Mesenchymal stem cell (in vitro differentiated cells and primary cell): ENCODE measurements around the gene NFATC3.

Experiments
- DNase-seq: peaks from one replicate; pipeline ENCODE4 v3.0.0-alpha.2; 2013
- H2AFZ ChIP-seq: one replicate; pipeline ENCODE4 v1.6.1; 2013; ENCODE audit warnings: low read depth, mild to moderate bottlenecking, control low read depth, inconsistent platforms, low read length, moderate library complexity
- H2AK5ac ChIP-seq: 2 replicates; pipeline ENCODE4 v1.6.1; 2013; ENCODE audit warnings: low read length, moderate library complexity, mild to moderate bottlenecking, inconsistent platforms; ENCODE audit not compliant: severe bottlenecking
- H2BK120ac ChIP-seq: one replicate; pipeline ENCODE4 v1.6.1; 2013; ENCODE audit warnings: low read depth, mild to moderate bottlenecking, inconsistent platforms, low read length, moderate library complexity
- H2BK12ac ChIP-seq, 2 experiments: one replicate each; pipeline ENCODE4 v1.6.1; 2013; ENCODE audit warnings: inconsistent platforms in 2 of 2, low read length in 2 of 2, mild to moderate bottlenecking in 2 of 2, moderate library complexity in 2 of 2, control low read depth in 1 of 2
- H2BK15ac ChIP-seq: one replicate; pipeline ENCODE4 v1.6.1; 2013; ENCODE audit warnings: mild to moderate bottlenecking, low read depth, inconsistent platforms; ENCODE audit not compliant: poor library complexity, severe bottlenecking
- H2BK5ac ChIP-seq: 2 replicates; pipeline ENCODE4 v1.6.1; 2013; ENCODE audit warnings: low read depth, mild to moderate bottlenecking, low read length, control low read depth, inconsistent platforms; ENCODE audit not compliant: poor library complexity, severe bottlenecking
- H3K14ac ChIP-seq, 2 experiments: one replicate each; pipeline ENCODE4 v1.6.1; 2013; ENCODE audit warnings: inconsistent platforms in 2 of 2, low read length in 2 of 2, control low read depth in 1 of 2, mild to moderate bottlenecking in 1 of 2, moderate library complexity in 1 of 2
- H3K18ac ChIP-seq, 2 experiments: one replicate each; pipeline ENCODE4 v1.6.1; 2013; ENCODE audit warnings: inconsistent platforms in 2 of 2, low read length in 2 of 2, control low read depth in 1 of 2, low read depth in 1 of 2, mild to moderate bottlenecking in 1 of 2
- H3K23ac ChIP-seq, 2 experiments: one replicate each; pipeline ENCODE4 v1.6.1; 2013; ENCODE audit warnings: inconsistent platforms in 2 of 2, low read length in 2 of 2, mild to moderate bottlenecking in 2 of 2, moderate library complexity in 2 of 2, control low read depth in 1 of 2
- H3K27ac ChIP-seq: 2 replicates; pipeline ENCODE4 v1.5.1; 2013; ENCODE audit warnings: mild to moderate bottlenecking, moderate library complexity, low read length, control low read depth, inconsistent platforms; ENCODE audit not compliant: poor library complexity, severe bottlenecking
- H3K27me3 ChIP-seq, 2 experiments: 2 replicates each; pipeline versions ENCODE4 v1.6.1 to v1.7.0; 2013; ENCODE audit warnings: low read length in 2 of 2, mild to moderate bottlenecking in 2 of 2, moderate library complexity in 2 of 2, control low read depth in 1 of 2, inconsistent platforms in 1 of 2; ENCODE audit not compliant: control insufficient read depth in 1 of 2, insufficient read depth in 1 of 2
- H3K36me3 ChIP-seq, 2 experiments: 2 replicates each; pipeline versions ENCODE4 v1.6.1 to v1.7.0; 2013; ENCODE audit warnings: low read length in 2 of 2, control low read depth in 1 of 2, inconsistent platforms in 1 of 2, low read depth in 1 of 2, mild to moderate bottlenecking in 1 of 2; ENCODE audit not compliant: insufficient read depth in 2 of 2, control insufficient read depth in 1 of 2
- H3K4ac ChIP-seq, 2 experiments: one replicate each; pipeline ENCODE4 v1.6.1; 2013; ENCODE audit warnings: inconsistent platforms in 2 of 2, low read length in 2 of 2, mild to moderate bottlenecking in 2 of 2, moderate library complexity in 2 of 2, control low read depth in 1 of 2, low read depth in 1 of 2
- H3K4me1 ChIP-seq: 2 replicates; pipeline ENCODE4 v1.6.1; 2013; ENCODE audit warnings: low read depth, low read length, control low read depth; ENCODE audit not compliant: control insufficient read depth, insufficient read depth
- H3K4me2 ChIP-seq: 2 replicates; pipeline ENCODE4 v1.6.1; 2013; ENCODE audit warnings: low read length, mild to moderate bottlenecking, inconsistent platforms; ENCODE audit not compliant: poor library complexity, severe bottlenecking
- H3K4me3 ChIP-seq, 2 experiments: 2 replicates each; pipeline versions ENCODE4 v1.5.1 to v1.7.0; 2013; ENCODE audit warnings: low read length in 2 of 2, mild to moderate bottlenecking in 2 of 2, control low read depth in 1 of 2, low read depth in 1 of 2; ENCODE audit not compliant: insufficient read depth in 1 of 2
- H3K79me1 ChIP-seq: replicated peaks from 2 replicates; pipeline ENCODE4 v1.6.1; 2013; ENCODE audit warnings: mild to moderate bottlenecking, control low read depth, low read length, inconsistent platforms; ENCODE audit not compliant: poor library complexity, severe bottlenecking
- H3K9ac ChIP-seq: 2 replicates; pipeline ENCODE4 v1.7.0; 2013; ENCODE audit warnings: mild to moderate bottlenecking, low read length, moderate library complexity
- H3K9me3 ChIP-seq: 2 replicates; pipeline ENCODE4 v1.7.0; 2013; ENCODE audit warnings: mild to moderate bottlenecking, low read length; ENCODE audit not compliant: control insufficient read depth
- H4K8ac ChIP-seq: one replicate; pipeline ENCODE4 v1.6.1; 2013; ENCODE audit warnings: inconsistent platforms, mild to moderate bottlenecking, low read length, moderate library complexity
- H4K91ac ChIP-seq: one replicate; pipeline ENCODE4 v1.6.1; 2013; ENCODE audit warnings: mild to moderate bottlenecking, low read length, inconsistent platforms
- WGBS: methylation state at CpG from one replicate; pipeline ENCODE4 v1.1.7; 2013; ENCODE audit warnings: mixed read lengths; 5-methylcytosine and 5-hydroxymethylcytosine counted together

NFATC3 gene

GRCh38 chr16:68242085-68242484 lies 156.9 kb downstream of the NFATC3 start:
- no peak overlapping the region for H4K91ac ChIP-seq
- H2BK120ac ChIP-seq: no peak overlapping the region
- H2BK12ac ChIP-seq: no peak overlapping the region
- H3K4me1 ChIP-seq: peaks cover 31% of the 10 kb centered on the region
- H3K14ac ChIP-seq: no peak overlapping the region
- H3K9ac ChIP-seq: no peak overlapping the region
- no peak overlapping the region for H3K18ac ChIP-seq
- no peak overlapping the region for H3K4ac ChIP-seq
- no peak for DNase-seq
- H3K27ac ChIP-seq: no peak overlapping the region
- no peaks in the 10 kb centered on the region for H3K27me3 ChIP-seq
- no peak overlapping the region for H2AK5ac ChIP-seq
- H3K9me3 ChIP-seq: no peaks in the 10 kb centered on the region
- no peaks in the 10 kb centered on the region for H3K36me3 ChIP-seq
- no peak overlapping the region for H2BK15ac ChIP-seq
- no peak overlapping the region for H3K4me2 ChIP-seq
- H2AFZ ChIP-seq: no peak overlapping the region
- no peak overlapping the region for H4K8ac ChIP-seq
- peaks cover 23% of the 10 kb centered on the region for H3K79me1 ChIP-seq
- no peak overlapping the region for H2BK5ac ChIP-seq
- 86% methylated on average over 7 of the region's 7 CpGs for WGBS
- no peak overlapping the region for H3K4me3 ChIP-seq
- H3K23ac ChIP-seq: no peak overlapping the region

DNA sequence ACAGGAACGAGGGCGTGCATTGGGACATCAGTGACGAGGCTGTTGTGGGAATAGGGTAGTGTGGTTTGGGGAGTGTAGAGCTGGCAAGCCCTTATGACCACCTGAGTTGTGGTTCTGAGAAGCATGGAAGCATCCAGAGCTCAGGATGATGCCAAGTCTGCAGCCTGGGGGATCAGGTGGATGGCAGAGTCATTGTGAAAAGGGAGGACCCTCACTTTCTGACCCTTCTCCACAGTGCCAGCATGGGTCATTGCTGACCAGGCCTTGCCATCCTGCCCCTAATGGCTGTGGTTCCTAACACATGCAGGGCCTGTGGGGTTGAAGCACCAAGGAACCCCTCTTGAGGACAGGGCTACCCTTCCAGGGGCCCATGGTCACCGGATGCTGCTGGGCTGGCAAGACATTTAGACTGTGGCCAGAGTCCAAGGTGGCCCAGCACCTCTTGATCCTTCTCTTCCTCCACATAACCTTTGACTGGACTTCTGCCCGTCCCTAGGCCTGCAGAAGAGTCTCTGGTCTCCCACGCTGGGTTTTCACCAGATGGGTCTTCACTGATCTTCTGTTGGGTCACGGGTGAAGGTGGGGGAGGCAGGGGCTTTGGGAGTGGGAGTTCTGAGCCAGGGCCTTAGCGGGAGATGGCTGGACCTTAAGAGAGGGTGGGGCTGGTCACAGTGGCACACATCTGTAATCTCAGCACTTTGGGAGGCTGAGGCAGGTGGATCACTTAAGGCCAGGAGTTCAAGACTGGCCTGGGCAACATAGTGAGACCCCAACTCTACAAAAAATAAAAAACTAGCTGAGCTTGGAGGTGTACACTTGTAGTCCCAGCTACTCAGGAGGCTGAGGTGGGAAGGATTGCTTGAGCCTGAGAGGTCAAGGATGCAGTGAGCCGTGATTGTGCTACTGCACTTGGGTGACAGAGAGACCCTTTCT lies 158.0 kb downstream of the NFATC3 start:
- Histone ChIP-seq H2AK5ac (no peak overlapping the region), H2BK15ac (no peak overlapping the region), H2BK12ac (no peak overlapping the region), H3K27ac (no peak overlapping the region), H3K27me3 (no peaks in the 10 kb centered on the region), H3K4me1 (peaks cover 30% of the 10 kb centered on the region), H2AFZ (no peak overlapping the region), H3K9me3 (no peaks in the 10 kb centered on the region), H3K23ac (no peak overlapping the region), H3K4me2 (no peak overlapping the region), H3K14ac (no peak overlapping the region), H3K9ac (no peak overlapping the region), H3K36me3 (no peaks in the 10 kb centered on the region), H2BK5ac (no peak overlapping the region), H3K18ac (no peak overlapping the region), H3K79me1 (peaks cover 33% of the 10 kb centered on the region), H2BK120ac (no peak overlapping the region), H3K4ac (no peak overlapping the region), H3K4me3 (no peak overlapping the region), H4K91ac (no peak overlapping the region), H4K8ac (no peak overlapping the region)
- no peak for DNase-seq
- 89% methylated on average over 8 of the region's 9 CpGs for WGBS

- Histone ChIP-seq H3K27me3 (no peaks in the 10 kb centered on the region), H3K9me3 (no peaks in the 10 kb centered on the region), H3K27ac (no peak overlapping the region), H4K91ac (peak overlapping the region; percentile 84), H3K4me3 (peak overlapping the region; percentile 99), H4K8ac (peak overlapping the region; percentile 78), H3K4ac (peak overlapping the region; percentile 48 to 91), H3K23ac (peak overlapping the region in 1 of 2 experiments; percentile 78), H3K36me3 (peaks cover 9 to 12% of the 10 kb centered on the region in 2 experiments), H2AK5ac (peak overlapping the region; percentile 49), H2BK120ac (no peak overlapping the region), H3K4me1 (peaks cover 30% of the 10 kb centered on the region), H2AFZ (peak overlapping the region; percentile 96), H2BK5ac (no peak overlapping the region), H2BK12ac (no peak overlapping the region), H3K18ac (peak overlapping the region; percentile 61 to 80), H2BK15ac (peak overlapping the region; percentile 64), H3K14ac (peak overlapping the region in 1 of 2 experiments; percentile 94), H3K9ac (peak overlapping the region; percentile 93), H3K79me1 (peaks cover 37% of the 10 kb centered on the region), H3K4me2 (peak overlapping the region; percentile 93)
- 29% methylated on average over 15 of the region's 20 CpGs for WGBS
- DNase-seq: no peak
These were observed 159.3 kb downstream of the NFATC3 start for GRCh38 chr16:68244481-68244902.
